Mesenchymal stem cell (in vitro differentiated cells and primary cell): ENCODE measurements around the gene TMEM95. TPM values are rescaled to one million over a fixed set of nuclear protein-coding genes. Genes with fewer than 3 reads are reported as not detected.

Source experiments
- DNase-seq: peaks from one replicate; pipeline ENCODE4 v3.0.0-alpha.2; 2013
- H2AFZ ChIP-seq: one replicate; pipeline ENCODE4 v1.6.1; 2013; ENCODE audit warnings: low read depth, mild to moderate bottlenecking, control low read depth, inconsistent platforms, low read length, moderate library complexity
- H2AK5ac ChIP-seq: 2 replicates; pipeline ENCODE4 v1.6.1; 2013; ENCODE audit warnings: low read length, moderate library complexity, mild to moderate bottlenecking, inconsistent platforms; ENCODE audit not compliant: severe bottlenecking
- H2BK120ac ChIP-seq: one replicate; pipeline ENCODE4 v1.6.1; 2013; ENCODE audit warnings: low read depth, mild to moderate bottlenecking, inconsistent platforms, low read length, moderate library complexity
- H2BK12ac ChIP-seq, 2 experiments: one replicate each; pipeline ENCODE4 v1.6.1; 2013; ENCODE audit warnings: inconsistent platforms in 2 of 2, low read length in 2 of 2, mild to moderate bottlenecking in 2 of 2, moderate library complexity in 2 of 2, control low read depth in 1 of 2
- H2BK15ac ChIP-seq: one replicate; pipeline ENCODE4 v1.6.1; 2013; ENCODE audit warnings: mild to moderate bottlenecking, low read depth, inconsistent platforms; ENCODE audit not compliant: poor library complexity, severe bottlenecking
- H2BK5ac ChIP-seq: 2 replicates; pipeline ENCODE4 v1.6.1; 2013; ENCODE audit warnings: low read depth, mild to moderate bottlenecking, low read length, control low read depth, inconsistent platforms; ENCODE audit not compliant: poor library complexity, severe bottlenecking
- H3K14ac ChIP-seq, 2 experiments: one replicate each; pipeline ENCODE4 v1.6.1; 2013; ENCODE audit warnings: inconsistent platforms in 2 of 2, low read length in 2 of 2, control low read depth in 1 of 2, mild to moderate bottlenecking in 1 of 2, moderate library complexity in 1 of 2
- H3K18ac ChIP-seq, 2 experiments: one replicate each; pipeline ENCODE4 v1.6.1; 2013; ENCODE audit warnings: inconsistent platforms in 2 of 2, low read length in 2 of 2, control low read depth in 1 of 2, low read depth in 1 of 2, mild to moderate bottlenecking in 1 of 2
- H3K23ac ChIP-seq, 2 experiments: one replicate each; pipeline ENCODE4 v1.6.1; 2013; ENCODE audit warnings: inconsistent platforms in 2 of 2, low read length in 2 of 2, mild to moderate bottlenecking in 2 of 2, moderate library complexity in 2 of 2, control low read depth in 1 of 2
- H3K27ac ChIP-seq: 2 replicates; pipeline ENCODE4 v1.5.1; 2013; ENCODE audit warnings: mild to moderate bottlenecking, moderate library complexity, low read length, control low read depth, inconsistent platforms; ENCODE audit not compliant: poor library complexity, severe bottlenecking
- H3K27me3 ChIP-seq, 2 experiments: 2 replicates each; pipeline versions ENCODE4 v1.6.1 to v1.7.0; 2013; ENCODE audit warnings: low read length in 2 of 2, mild to moderate bottlenecking in 2 of 2, moderate library complexity in 2 of 2, control low read depth in 1 of 2, inconsistent platforms in 1 of 2; ENCODE audit not compliant: control insufficient read depth in 1 of 2, insufficient read depth in 1 of 2
- H3K36me3 ChIP-seq, 2 experiments: 2 replicates each; pipeline versions ENCODE4 v1.6.1 to v1.7.0; 2013; ENCODE audit warnings: low read length in 2 of 2, control low read depth in 1 of 2, inconsistent platforms in 1 of 2, low read depth in 1 of 2, mild to moderate bottlenecking in 1 of 2; ENCODE audit not compliant: insufficient read depth in 2 of 2, control insufficient read depth in 1 of 2
- H3K4ac ChIP-seq, 2 experiments: one replicate each; pipeline ENCODE4 v1.6.1; 2013; ENCODE audit warnings: inconsistent platforms in 2 of 2, low read length in 2 of 2, mild to moderate bottlenecking in 2 of 2, moderate library complexity in 2 of 2, control low read depth in 1 of 2, low read depth in 1 of 2
- H3K4me1 ChIP-seq: 2 replicates; pipeline ENCODE4 v1.6.1; 2013; ENCODE audit warnings: low read depth, low read length, control low read depth; ENCODE audit not compliant: control insufficient read depth, insufficient read depth
- H3K4me2 ChIP-seq: 2 replicates; pipeline ENCODE4 v1.6.1; 2013; ENCODE audit warnings: low read length, mild to moderate bottlenecking, inconsistent platforms; ENCODE audit not compliant: poor library complexity, severe bottlenecking
- H3K4me3 ChIP-seq, 2 experiments: 2 replicates each; pipeline versions ENCODE4 v1.5.1 to v1.7.0; 2013; ENCODE audit warnings: low read length in 2 of 2, mild to moderate bottlenecking in 2 of 2, control low read depth in 1 of 2, low read depth in 1 of 2; ENCODE audit not compliant: insufficient read depth in 1 of 2
- H3K79me1 ChIP-seq: replicated peaks from 2 replicates; pipeline ENCODE4 v1.6.1; 2013; ENCODE audit warnings: mild to moderate bottlenecking, control low read depth, low read length, inconsistent platforms; ENCODE audit not compliant: poor library complexity, severe bottlenecking
- H3K9ac ChIP-seq: 2 replicates; pipeline ENCODE4 v1.7.0; 2013; ENCODE audit warnings: mild to moderate bottlenecking, low read length, moderate library complexity
- H3K9me3 ChIP-seq: 2 replicates; pipeline ENCODE4 v1.7.0; 2013; ENCODE audit warnings: mild to moderate bottlenecking, low read length; ENCODE audit not compliant: control insufficient read depth
- H4K8ac ChIP-seq: one replicate; pipeline ENCODE4 v1.6.1; 2013; ENCODE audit warnings: inconsistent platforms, mild to moderate bottlenecking, low read length, moderate library complexity
- H4K91ac ChIP-seq: one replicate; pipeline ENCODE4 v1.6.1; 2013; ENCODE audit warnings: mild to moderate bottlenecking, low read length, inconsistent platforms
- WGBS: methylation state at CpG from one replicate; pipeline ENCODE4 v1.1.7; 2013; ENCODE audit warnings: mixed read lengths; 5-methylcytosine and 5-hydroxymethylcytosine counted together
- polyA plus RNA-seq, 2 experiments: library from polyadenylated mRNA; stranded (reverse); fragments of 200-250 nt; gene quantifications; one replicate each; pipeline ENCODE4 v1.2.3, GENCODE V29; 2013

TMEM95 gene
- not detected for polyA plus RNA-seq (2013, experiment 1 of 2)
- not detected for polyA plus RNA-seq (2013, experiment 2 of 2)

GRCh38 chr17:7355053-7355452 is at the start of gene TMEM95:
TSS of gene TMEM95 (plus strand) at chr17:7355156. CDS start at chr17:7355205, 49 bp downstream.
- Histone ChIP-seq H3K14ac (peak within 1 kb of the TSS in 1 of 2 experiments; percentile 79), H3K4me1 (peaks cover 41% of the 10 kb centered on the region), H2BK15ac (peak within 1 kb of the TSS; percentile 4), H3K27ac (no peak within 1 kb of the TSS), H3K4ac (no peak within 1 kb of the TSS), H3K23ac (no peak within 1 kb of the TSS), H2AFZ (no peak within 1 kb of the TSS), H3K27me3 (no peaks in the 10 kb centered on the region), H2BK5ac (no peak within 1 kb of the TSS), H3K9me3 (no peaks in the 10 kb centered on the region), H2AK5ac (peak within 1 kb of the TSS; percentile 53), H2BK120ac (no peak within 1 kb of the TSS), H3K18ac (peak within 1 kb of the TSS; percentile 37 to 55), H3K79me1 (peaks cover 27% of the 10 kb centered on the region), H4K8ac (peak within 1 kb of the TSS; percentile 66), H3K4me2 (no peak within 1 kb of the TSS), H3K4me3 (peak within 1 kb of the TSS in 1 of 2 experiments; percentile 22), H4K91ac (peak within 1 kb of the TSS; percentile 78), H3K36me3 (no peaks in the 10 kb centered on the region), H3K9ac (peak within 1 kb of the TSS; percentile 44), H2BK12ac (peak within 1 kb of the TSS; percentile 15 to 31)
- WGBS: 75% methylated on average over 10 of the region's 10 CpGs
- no peak for DNase-seq

GRCh38 chr17:7306911-7307685 is 47.9 kb upstream of the TMEM95 start, which contains the start of gene EIF5A:
TSS of gene EIF5A (plus strand) at chr17:7307628. CDS start at chr17:7309636, 2,008 bp downstream.
- no peaks in the 10 kb centered on the region for H3K27me3 ChIP-seq
- peak within 1 kb of the TSS; percentile 98 for H3K27ac ChIP-seq
- H3K9ac ChIP-seq: peak within 1 kb of the TSS; percentile 98
- H3K23ac ChIP-seq: peak within 1 kb of the TSS in 1 of 2 experiments; percentile 98
- peak within 1 kb of the TSS; percentile 85 for H2BK120ac ChIP-seq
- H2AK5ac ChIP-seq: peak within 1 kb of the TSS; percentile 72
- H2BK15ac ChIP-seq: peak within 1 kb of the TSS; percentile 99
- H3K9me3 ChIP-seq: no peaks in the 10 kb centered on the region
- under 1% methylated on average over 54 of the region's 64 CpGs for WGBS
- peak; percentile 100 for DNase-seq
- peak within 1 kb of the TSS in 1 of 2 experiments; percentile 42 for H2BK12ac ChIP-seq
- peaks cover 7% of the 10 kb centered on the region for H3K4me1 ChIP-seq
- no peaks in the 10 kb centered on the region for H3K79me1 ChIP-seq
- H3K14ac ChIP-seq: peak within 1 kb of the TSS; percentile 92 to 100
- peak within 1 kb of the TSS; percentile 91 to 93 for H3K4ac ChIP-seq
- peak within 1 kb of the TSS; percentile 87 for H2BK5ac ChIP-seq
- peaks cover 21 to 26% of the 10 kb centered on the region in 2 experiments for H3K36me3 ChIP-seq
- H3K4me2 ChIP-seq: peak within 1 kb of the TSS; percentile 97
- peak within 1 kb of the TSS; percentile 31 for H2AFZ ChIP-seq
- peak within 1 kb of the TSS; percentile 86 to 99 for H3K4me3 ChIP-seq
- peak within 1 kb of the TSS; percentile 98 to 100 for H3K18ac ChIP-seq
- H4K8ac ChIP-seq: peak within 1 kb of the TSS; percentile 95
- peak within 1 kb of the TSS; percentile 99 for H4K91ac ChIP-seq

GRCh38 chr17:7307686-7308624 is 47.0 kb upstream of the TMEM95 start:
- no peak overlapping the region for H2AFZ ChIP-seq
- peaks cover 8% of the 10 kb centered on the region for H3K4me1 ChIP-seq
- no peaks in the 10 kb centered on the region for H3K27me3 ChIP-seq
- H2BK120ac ChIP-seq: peak overlapping the region; percentile 85
- peak overlapping the region; percentile 99 for H2BK15ac ChIP-seq
- 1% methylated on average over 40 of the region's 104 CpGs for WGBS
- peak overlapping the region; percentile 86 to 99 for H3K4me3 ChIP-seq
- peak overlapping the region; percentile 98 for H3K9ac ChIP-seq
- no peaks in the 10 kb centered on the region for H3K9me3 ChIP-seq
- H3K4ac ChIP-seq: peak overlapping the region; percentile 91 to 93
- H3K18ac ChIP-seq: peak overlapping the region; percentile 98 to 100
- H3K36me3 ChIP-seq: peaks cover 30 to 34% of the 10 kb centered on the region in 2 experiments
- H3K79me1 ChIP-seq: peaks cover 1% of the 10 kb centered on the region
- H4K91ac ChIP-seq: peak overlapping the region; percentile 99
- H2BK12ac ChIP-seq: peak overlapping the region in 1 of 2 experiments; percentile 42
- peak overlapping the region; percentile 95 for H4K8ac ChIP-seq
- H3K14ac ChIP-seq: peak overlapping the region; percentile 92 to 100
- H3K4me2 ChIP-seq: peak overlapping the region; percentile 97
- peak; percentile 29 for DNase-seq
- H3K27ac ChIP-seq: peak overlapping the region; percentile 96
- H2BK5ac ChIP-seq: peak overlapping the region; percentile 87
- H3K23ac ChIP-seq: peak overlapping the region in 1 of 2 experiments; percentile 98
- H2AK5ac ChIP-seq: peak overlapping the region; percentile 72
